DMS114 treated with DMSO at 0.1 percent for 48 hours (cell line): Measurements from ENCODE around the gene UBXN4.
"Not testable (repeated sequence)": the region's sequence is repeated elsewhere in the genome, so short reads cannot be mapped to it uniquely, and the experiment has no call there.

Experiments
- DNase-seq: peaks from one replicate; lab custom pipeline; 2025; ENCODE audit not compliant: unreplicated experiment; lab: John Stamatoyannopoulos, UW

Gene UBXN4

DNA sequence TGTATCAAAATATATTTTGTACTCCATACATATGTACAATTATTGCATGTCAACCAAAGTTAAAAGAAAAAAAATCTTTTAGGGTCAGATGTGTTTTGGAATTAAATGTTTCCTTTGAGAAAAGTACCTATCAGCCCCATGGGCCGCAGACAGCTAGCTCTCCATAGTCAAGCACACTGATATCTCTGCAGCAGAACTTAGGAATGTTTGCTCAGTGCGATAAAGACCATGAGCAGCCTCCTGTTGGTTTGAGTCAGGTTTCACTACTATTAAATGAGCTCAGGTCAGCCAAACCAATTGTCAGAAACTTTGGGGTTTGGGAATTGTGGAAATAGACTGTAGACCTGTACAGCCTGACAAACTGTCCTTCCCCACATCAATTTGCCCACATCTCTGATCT, 61.6 kb downstream of the UBXN4 start:
- no peak for DNase-seq

DNA sequence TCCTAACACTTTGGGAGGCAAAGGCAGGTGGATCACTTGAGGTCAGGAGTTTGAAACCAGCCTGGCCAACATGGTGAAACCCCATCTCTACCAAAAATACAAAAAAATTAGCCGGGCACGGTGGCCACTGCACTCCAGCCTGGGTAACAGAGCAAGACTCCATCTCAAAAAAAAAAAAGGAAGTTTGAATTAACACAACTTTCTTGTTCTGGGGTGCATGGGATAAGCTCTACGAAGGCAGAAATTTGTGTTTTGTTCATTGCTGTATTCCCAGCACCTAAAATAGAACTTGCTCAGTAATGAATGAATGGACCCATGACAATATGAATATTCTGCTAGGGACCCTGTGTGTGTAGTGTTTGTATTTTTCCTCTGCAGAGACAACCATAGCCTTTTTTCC, 66.2 kb downstream of the UBXN4 start:
- DNase-seq, result not testable (repeated sequence)

DNA sequence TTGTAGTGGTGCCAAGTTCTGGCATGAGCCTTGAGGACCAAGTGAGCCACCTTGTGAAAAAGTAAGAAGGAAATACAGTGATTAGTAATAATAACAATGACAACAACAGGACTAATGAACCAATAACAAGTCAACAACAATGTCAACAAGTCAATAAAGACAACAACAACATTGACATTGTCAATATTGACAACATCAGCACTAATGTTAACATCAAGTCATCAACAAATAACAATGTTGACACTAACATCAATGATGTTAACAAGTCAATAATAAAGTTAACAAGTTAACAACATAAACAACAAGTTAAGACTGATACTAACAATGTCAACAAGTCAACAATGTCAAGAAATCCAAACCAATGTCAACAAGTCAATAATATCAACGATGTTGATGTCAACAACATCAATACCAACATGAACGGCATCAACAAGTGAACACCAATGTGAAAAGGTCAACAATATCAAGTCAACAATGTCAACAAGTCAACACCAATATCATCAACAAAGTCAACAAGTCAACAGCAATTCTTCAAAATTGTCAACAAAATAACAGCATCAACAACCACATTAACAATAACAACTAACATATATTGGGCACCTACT, 71.4 kb downstream of the UBXN4 start:
- no peak for DNase-seq

DNA sequence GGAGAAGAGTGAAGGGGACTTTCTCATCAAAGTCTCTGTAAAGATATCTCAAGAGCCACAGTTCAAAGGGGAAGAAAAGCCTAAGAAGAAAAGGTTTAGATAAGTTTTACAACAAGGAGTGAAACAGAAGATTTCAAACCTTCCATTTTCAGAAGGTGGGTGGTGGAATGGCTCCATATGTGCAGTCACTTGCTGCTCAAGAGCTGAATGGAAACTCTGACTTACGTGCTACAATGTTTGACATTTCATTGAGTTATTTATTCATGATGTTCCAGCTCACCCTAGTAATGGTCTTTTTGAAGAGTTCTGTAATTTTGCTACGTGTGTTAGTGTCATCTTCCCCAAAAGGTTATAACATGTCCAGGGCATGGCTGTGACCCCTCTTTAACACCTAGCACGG, 73.6 kb downstream of the UBXN4 start:
- DNase-seq, result no peak

DNA sequence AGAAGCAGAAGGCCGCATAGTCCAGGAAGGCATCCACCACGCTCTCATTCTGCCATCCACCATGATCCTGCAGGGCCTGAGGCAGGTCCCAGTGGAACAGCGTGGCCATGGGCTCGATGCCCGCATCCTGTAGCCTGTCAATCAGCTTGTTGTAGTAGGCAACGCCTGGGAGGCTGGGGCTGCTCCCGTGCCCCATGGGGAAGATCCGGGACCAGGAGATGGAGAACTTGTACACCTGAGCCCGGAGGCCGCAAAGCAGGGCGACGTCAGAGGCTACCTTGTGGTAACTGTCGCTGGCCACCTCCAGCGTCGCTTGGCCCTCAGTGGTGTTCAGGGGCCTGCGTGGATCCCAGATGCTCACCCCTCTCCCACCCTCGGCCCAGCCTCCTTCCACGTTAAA, 75.8 kb downstream of the UBXN4 start:
- DNase-seq, result no peak

DNA sequence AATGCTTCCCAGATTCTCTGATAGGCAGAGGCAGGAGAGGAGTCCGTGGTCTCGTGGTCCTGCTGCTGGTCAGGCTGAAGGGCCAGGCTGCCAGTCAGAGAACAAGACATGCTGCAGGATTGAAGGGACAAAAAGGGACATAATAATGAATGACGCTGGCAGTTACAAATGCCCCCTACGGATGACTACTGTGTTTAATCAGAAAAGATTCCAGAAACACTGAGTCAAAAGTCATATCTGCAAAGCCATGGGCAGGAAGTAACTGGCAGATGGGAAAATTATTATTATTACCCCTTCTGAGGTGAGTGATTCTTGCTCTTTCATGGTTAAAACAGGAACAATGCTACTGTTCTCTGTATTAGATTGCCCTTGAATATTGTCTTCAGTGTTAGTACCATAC, 76.3 kb downstream of the UBXN4 start:
- no peak for DNase-seq

DNA sequence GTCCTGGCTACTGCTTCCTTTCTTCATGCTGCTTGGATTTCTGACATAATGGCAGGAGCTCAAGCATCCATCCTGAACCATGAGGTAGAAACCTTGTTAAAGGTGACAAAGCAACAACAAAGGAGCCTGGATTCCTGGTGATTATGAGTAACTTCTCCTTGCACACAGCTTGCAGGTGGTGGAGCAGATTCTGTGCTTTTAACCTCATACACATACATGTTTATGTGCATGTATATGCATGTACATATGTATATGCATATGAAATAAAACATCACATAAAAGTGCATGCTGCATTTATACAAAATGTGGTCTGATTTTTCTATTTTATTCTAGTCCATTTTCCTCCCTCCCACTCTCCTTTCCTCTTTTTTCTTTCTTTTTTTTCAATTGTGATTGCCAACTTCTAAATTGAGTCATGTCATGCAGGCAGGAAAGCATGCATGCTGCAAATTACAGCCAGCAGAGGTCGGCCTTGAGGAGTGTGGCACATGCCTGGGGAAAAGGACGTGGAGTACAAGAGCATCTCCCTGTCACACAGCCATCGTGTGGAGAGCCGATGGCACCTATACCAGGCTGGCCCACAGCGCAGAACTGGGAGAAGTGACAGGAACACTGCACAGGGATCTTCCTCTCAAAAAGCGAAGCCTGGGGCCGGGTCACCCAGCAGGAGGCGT, 77.4 kb downstream of the UBXN4 start:
- no peak for DNase-seq

DNA sequence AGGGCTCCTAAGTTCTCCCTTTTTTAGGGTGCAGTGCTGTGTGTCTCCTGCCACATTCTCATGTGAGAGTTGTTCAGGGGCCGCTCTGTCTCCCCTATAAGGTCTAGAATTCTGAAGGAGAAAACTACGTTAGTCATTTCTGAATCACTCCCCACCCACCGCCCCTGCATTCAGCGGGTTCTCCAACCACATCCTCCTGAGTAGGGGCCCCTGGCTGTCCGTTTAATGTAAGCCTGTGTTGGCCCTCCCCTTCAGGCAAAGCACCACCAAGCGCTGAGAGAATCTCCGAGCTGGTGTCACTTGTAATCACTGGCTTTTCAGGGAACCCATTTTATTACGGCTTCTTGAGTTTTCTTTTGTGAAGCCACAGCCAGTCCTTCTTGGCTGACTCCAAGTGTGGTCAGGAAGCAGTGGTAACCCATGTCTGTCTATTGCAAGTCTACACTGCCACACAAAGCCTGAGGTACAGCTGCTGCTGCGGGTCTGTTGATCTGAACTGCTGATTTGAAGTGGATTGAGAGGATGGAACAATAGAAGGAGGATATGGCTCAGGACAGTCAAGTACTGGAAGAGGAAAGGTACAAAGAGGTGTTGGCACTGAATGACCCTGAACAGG, 78.5 kb downstream of the UBXN4 start:
- no peak for DNase-seq

DNA sequence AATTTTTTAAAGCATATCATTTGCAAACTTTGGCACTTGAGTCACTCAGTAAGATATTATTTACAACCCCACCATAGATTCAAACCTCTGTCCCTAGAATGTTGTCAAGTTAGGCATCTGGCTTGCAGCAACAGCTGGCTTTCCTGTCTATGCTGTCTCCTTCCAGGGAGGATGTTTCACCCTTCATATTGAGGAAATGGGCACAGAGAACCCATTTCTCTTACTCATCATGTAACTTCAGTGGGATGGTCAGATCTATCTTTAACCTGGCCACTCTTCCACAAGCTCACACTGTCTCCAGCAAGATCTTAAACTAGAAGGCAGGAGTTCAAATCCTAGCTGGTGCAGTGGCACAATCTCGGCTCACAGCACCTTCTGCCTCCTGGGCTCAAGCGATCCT, 79.5 kb downstream of the UBXN4 start:
- no peak for DNase-seq

DNA sequence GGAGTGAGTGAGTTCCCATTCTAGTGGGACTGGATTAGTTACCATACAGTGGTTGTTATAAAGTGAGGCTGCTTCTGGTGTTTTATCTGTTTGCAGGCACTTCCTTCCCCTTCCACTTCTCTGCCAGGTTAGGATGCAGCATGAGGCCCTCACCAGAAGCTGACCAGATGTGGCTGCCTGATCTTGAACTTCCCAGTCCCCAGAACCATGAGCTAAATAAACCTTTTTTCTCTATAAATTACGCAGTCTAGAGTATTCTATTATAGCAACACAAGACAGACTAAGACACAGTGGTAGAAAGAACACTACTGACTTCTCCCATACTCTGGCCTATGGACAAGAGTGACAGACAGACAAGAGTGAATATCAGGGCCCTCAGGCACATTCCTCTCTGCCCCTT, 81.2 kb downstream of the UBXN4 start:
- DNase-seq, result no peak

DNA sequence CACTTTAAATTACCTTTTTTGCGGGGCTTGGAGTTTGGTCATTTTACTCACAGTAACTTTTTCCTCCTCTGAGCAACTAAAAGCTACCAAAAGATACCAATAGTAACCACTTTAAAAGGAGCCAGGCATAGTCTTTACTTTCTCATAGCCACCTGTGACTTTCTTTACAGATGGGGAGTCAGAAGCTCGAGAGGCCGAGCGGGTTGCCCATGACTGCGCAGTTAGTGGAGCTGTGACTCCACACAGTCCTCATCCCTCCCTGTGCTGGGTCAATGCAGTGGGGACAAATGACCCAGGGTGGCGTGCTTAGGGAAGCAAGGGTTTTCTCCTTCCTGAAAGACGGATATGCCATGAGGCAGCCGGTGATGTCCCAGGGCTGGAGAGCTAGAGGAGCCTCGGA, 83.5 kb downstream of the UBXN4 start:
- no peak for DNase-seq

DNA sequence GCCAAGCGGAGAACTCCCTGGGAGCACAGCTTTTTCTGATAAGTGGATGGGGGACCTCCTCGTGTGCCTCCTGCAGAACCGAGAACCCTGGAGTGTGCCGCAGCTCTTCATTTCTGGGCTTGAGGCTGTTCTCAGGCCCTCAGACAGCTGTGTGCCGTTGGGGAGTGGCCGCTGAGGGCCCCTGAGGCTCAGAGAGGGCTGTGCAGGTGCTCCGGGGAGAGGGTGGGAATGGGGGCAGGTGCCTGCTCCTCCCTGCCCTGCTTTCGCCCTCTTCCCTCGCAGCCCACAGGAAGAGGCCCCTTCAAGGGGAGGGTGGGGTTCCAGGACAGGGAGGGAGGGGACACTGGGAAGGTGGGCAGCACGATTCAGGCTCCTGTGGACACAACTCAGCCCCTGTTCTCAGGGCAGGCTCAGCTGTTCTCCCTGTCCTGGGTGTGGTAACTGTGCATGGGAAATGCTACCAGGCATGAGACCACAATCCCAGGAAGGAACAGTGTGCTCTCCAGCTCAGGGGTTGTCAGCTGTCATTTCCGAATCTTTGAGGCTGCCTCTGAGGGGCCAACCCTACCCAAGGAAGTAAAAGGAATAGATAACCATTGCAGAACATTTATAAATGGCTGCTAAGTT, 84.0 kb downstream of the UBXN4 start:
- DNase-seq, result no peak

DNA sequence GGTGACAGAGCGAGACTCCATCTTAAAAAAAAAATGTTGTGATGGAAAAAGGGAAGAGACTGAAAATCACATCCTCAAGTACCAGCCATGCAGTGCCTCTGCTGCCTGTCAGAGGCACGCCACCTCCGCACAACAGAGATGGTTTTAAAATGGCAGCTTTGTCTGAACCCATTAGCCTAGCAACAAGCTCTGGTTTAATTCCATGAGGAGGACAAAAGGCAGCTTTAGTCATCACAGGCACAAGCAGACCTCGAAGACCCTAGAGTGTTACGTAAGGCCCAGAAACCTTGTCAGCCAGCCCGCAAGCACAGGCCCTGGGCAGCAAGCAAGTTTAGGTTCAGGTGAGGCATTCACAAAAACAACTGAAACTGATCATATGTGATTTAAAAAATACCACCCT, 84.9 kb downstream of the UBXN4 start:
- DNase-seq, result no peak

DNA sequence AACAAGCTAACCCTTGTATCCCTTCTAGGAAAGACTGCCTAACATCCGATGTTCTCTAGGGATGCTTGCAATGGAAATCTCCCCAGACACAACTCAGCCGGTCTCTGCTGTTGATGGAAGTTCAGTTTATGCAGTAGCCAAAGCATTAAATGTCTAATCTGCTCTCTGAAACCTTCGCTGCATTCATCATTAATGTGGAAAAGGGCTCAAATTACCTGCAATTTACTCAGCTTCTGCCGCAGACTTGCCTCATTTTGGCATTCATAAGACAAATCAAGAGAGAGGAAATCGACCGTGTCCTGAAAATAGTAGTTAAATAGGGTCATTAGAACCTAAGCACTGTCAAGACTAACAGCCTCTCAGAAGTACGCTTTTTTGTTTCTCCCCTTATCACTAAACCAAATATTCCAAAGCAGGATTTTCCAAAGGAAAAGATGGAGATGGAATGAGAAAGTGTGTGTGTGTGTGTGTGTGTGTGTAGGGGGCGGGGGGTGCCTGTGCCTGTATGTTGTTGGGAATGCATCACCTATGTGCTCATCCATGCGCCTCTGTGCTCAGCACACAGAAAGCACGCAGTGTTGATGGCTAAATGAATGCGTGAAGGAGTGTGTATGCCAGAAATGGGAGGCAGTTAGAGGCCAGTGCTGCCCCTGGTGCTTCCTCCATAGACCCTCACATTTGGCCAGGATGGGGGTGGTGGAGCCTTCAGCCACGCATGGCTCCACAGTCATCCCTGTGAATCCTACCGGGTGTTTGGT, 87.9 kb downstream of the UBXN4 start:
- DNase-seq, result no peak

DNA sequence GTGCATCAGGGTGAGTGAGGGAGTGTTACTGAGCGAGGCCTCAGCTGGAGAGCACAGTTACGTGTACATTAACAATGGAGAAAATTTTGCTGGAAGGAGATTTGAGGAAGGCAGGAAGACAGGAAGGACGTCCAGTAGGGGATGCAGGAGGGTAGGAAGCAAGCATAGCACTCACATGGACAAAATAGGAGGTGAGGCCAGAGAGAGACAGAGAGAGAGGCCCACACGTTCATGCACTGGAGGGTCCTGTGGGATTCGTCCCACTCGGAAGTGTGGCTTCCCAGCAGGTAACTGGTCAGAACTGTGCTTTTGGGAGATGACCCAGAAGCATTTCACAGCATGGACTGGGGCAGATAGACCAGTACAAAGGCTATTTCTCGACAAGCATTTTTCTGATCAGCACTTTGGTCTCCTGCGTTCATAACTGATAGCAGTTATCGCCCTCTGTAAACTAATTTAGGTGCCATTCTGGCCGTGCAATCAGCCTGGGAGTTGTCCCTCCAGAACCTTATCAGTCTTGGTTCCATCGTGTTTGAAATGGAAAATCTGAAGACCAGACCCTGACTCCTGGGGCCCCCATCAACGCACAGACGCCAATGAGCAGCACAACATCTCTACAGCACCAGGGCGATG, 89.6 kb downstream of the UBXN4 start:
- no peak for DNase-seq

DNA sequence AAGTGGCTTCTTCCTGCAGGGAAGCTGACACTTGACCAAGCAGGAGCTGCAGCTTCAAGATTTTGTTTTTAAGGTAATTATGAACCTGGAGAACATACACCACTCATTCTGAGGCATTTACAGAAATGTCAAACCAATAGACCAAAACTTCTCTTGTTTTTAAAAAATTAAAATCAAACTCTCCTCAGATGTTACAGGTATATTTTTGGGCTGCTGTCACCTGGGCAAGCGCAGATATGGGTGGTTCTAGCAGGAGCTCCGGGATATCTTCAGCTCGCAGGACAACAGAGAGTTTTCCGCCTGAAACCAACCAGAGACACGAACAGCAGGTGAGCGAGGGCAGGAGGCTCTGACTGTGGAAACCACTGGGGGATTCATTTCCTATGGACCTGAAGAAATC, 91.2 kb downstream of the UBXN4 start:
- DNase-seq, result no peak
